Epidermal melanocyte (primary cell): ENCODE measurements around the gene TFEC.
"Not testable (repeated sequence)": the region's sequence is repeated elsewhere in the genome, so short reads cannot be mapped to it uniquely, and the experiment has no call there.

Experiments
- DNase-seq: peaks from one replicate; pipeline ENCODE4 v3.0.0; 2011; ENCODE audit warnings: low spot score; ENCODE audit not compliant: insufficient read length

TFEC gene

GRCh38 chr7:116030651-116031276, at the start of gene TFEC:
Gene TFEC, minus strand, starts transcription at chr7:116030763. Its CDS starts 46,322 bp downstream, at chr7:115984441.
- no peak for DNase-seq

- DNase-seq, result no peak
These were observed 45.0 kb upstream of the TFEC start for GRCh38 chr7:116075351-116076145.

GRCh38 chr7:116071629-116072028, 41.1 kb upstream of the TFEC start:
- DNase-seq, result no peak

- DNase-seq, result no peak
These were observed 33.6 kb upstream of the TFEC start for GRCh38 chr7:116064179-116064578.

GRCh38 chr7:116062666-116063065, 32.1 kb upstream of the TFEC start:
- DNase-seq, result no peak

- DNase-seq, result no peak
These were observed 21.4 kb upstream of the TFEC start for GRCh38 chr7:116052006-116052405.

GRCh38 chr7:116047261-116047660, 16.7 kb upstream of the TFEC start:
- not testable (repeated sequence) for DNase-seq

GRCh38 chr7:116045532-116045931, 15.0 kb upstream of the TFEC start:
- DNase-seq, result no peak

GRCh38 chr7:116041615-116042014, 11.1 kb upstream of the TFEC start:
- no peak for DNase-seq

GRCh38 chr7:116037401-116037800, 6.8 kb upstream of the TFEC start:
- no peak for DNase-seq

GRCh38 chr7:116034411-116034810, 3.8 kb upstream of the TFEC start:
- DNase-seq, result no peak

- DNase-seq, result no peak
These were observed 2.3 kb upstream of the TFEC start for GRCh38 chr7:116032886-116033285.

GRCh38 chr7:116028787-116029186, 1.8 kb downstream of the TFEC start:
- DNase-seq, result no peak

GRCh38 chr7:116027786-116028185, 2.8 kb downstream of the TFEC start:
- DNase-seq, result no peak

- DNase-seq, result no peak
These were observed 5.4 kb downstream of the TFEC start for GRCh38 chr7:116024826-116025809.

- DNase-seq, result no peak
These were observed 9.3 kb downstream of the TFEC start for GRCh38 chr7:116021237-116021636.

GRCh38 chr7:116018731-116019130, 11.8 kb downstream of the TFEC start:
- DNase-seq, result no peak

GRCh38 chr7:116013675-116014074, 16.9 kb downstream of the TFEC start:
- DNase-seq, result no peak

- DNase-seq, result no peak
These were observed 19.0 kb downstream of the TFEC start for GRCh38 chr7:116011584-116011983.

- DNase-seq, result not testable (repeated sequence)
These were observed 25.8 kb downstream of the TFEC start for GRCh38 chr7:116004762-116005161.

- DNase-seq, result no peak
These were observed 33.3 kb downstream of the TFEC start for GRCh38 chr7:115997221-115997620.

GRCh38 chr7:115995701-115996100, 34.9 kb downstream of the TFEC start:
- DNase-seq, result no peak
